ENCODE results near the gene TLR6. TPM values are rescaled to one million over a fixed set of nuclear protein-coding genes. Genes with fewer than 3 reads are reported as not detected.

The TLR6 gene
- total and polyA plus RNA-seq, 11 donors: 0.15 to 9.8 (median 1.2) TPM

- intact Hi-C loops (cut with DNase I): no loop called here
- ATAC-seq (no peak), DNase-seq (no peak)
- Histone ChIP-seq H3K27me3 (no peaks in the 10 kb centered on the region), H3K4me3 (no peak overlapping the region), H3K9me3 (peaks cover 0 to 4% (median 0%) of the 10 kb centered on the region in 12 donors), H3K4me1 (peaks cover 0 to 11% (median 0%) of the 10 kb centered on the region in 12 donors), H3K36me3 (peaks cover 0 to 6% (median 0%) of the 10 kb centered on the region in 9 donors), H3K27ac (no peak overlapping the region)
- 80 to 91% (median 85%) methylated on average over 5 of the region's 5 CpGs for WGBS, 4 donors
- no peak for TF ChIP-seq POLR2A (IDR thresholded peaks at IDR 0.05)
Observed at GRCh38 chr4:38829237-38829636, 27.4 kb downstream of the TLR6 start.

- peaks cover 0 to under 1% (median 0%) of the 10 kb centered on the region in 9 donors for H3K36me3 ChIP-seq
- no peak overlapping the region for H3K27ac ChIP-seq
- no peak overlapping the region for H3K4me3 ChIP-seq
- TF ChIP-seq POLR2A (IDR thresholded peaks at IDR 0.05): no peak
- no peak for TF ChIP-seq CTCF (IDR thresholded peaks at IDR 0.05)
- ATAC-seq (no peak), DNase-seq (no peak)
- peaks cover 0 to 3% (median 0%) of the 10 kb centered on the region in 12 donors for H3K4me1 ChIP-seq
- 91 to 95% (median 93%) methylated on average over 19 to 27 of the region's 27 CpGs for WGBS, 4 donors
- H3K9me3 ChIP-seq: peaks cover 0 to 10% (median 0%) of the 10 kb centered on the region in 12 donors
- intact Hi-C loops (cut with DNase I): no loop called here
- no peaks in the 10 kb centered on the region for H3K27me3 ChIP-seq
Observed at GRCh38 chr4:38823766-38824165, 32.9 kb downstream of the TLR6 start.

GRCh38 chr4:38822748-38823303 is 33.8 kb downstream of the TLR6 start:
- no peak for ATAC-seq

GRCh38 chr4:38821739-38822138 is 34.9 kb downstream of the TLR6 start:
- intact Hi-C loops (cut with DNase I): no loop called here

More at GRCh38 chr4:38822748-38823303, 33.8 kb downstream of the TLR6 start:
- H3K27ac ChIP-seq: no peak overlapping the region
- no peak overlapping the region for H3K4me3 ChIP-seq
- WGBS, 4 donors: 76 to 86% (median 80%) methylated on average over 5 of the region's 5 CpGs
- peaks cover 0 to 10% (median 0%) of the 10 kb centered on the region in 12 donors for H3K9me3 ChIP-seq
- no peak for DNase-seq
- intact Hi-C loops (cut with DNase I): no loop called here
- H3K4me1 ChIP-seq: peaks cover 0 to 3% (median 0%) of the 10 kb centered on the region in 12 donors
- H3K27me3 ChIP-seq: no peaks in the 10 kb centered on the region
- no peak for TF ChIP-seq POLR2A (IDR thresholded peaks at IDR 0.05)
- TF ChIP-seq CTCF (IDR thresholded peaks at IDR 0.05): no peak
- H3K36me3 ChIP-seq: no peaks in the 10 kb centered on the region

More at GRCh38 chr4:38821739-38822138, 34.9 kb downstream of the TLR6 start:
- Histone ChIP-seq H3K27ac (no peak overlapping the region), H3K36me3 (no peaks in the 10 kb centered on the region), H3K9me3 (peaks cover 0 to 10% (median 0%) of the 10 kb centered on the region in 12 donors), H3K27me3 (no peaks in the 10 kb centered on the region), H3K4me1 (peaks cover 0 to 3% (median 0%) of the 10 kb centered on the region in 12 donors), H3K4me3 (no peak overlapping the region)
- DNase-seq (no peak), ATAC-seq (no peak)
- 92 to 98% (median 94%) methylated on average over 3 of the region's 3 CpGs for WGBS, 4 donors
- TF ChIP-seq POLR2A (IDR thresholded peaks at IDR 0.05) (no peak), CTCF (IDR thresholded peaks at IDR 0.05) (no peak)

Measured in heart left ventricle (tissue), 16 donors.